Measurements from ENCODE around the gene ALG9.
A peak's percentile ranks its signal among the peaks of the same experiment; 100 is the strongest.
"Not testable (repeated sequence)": the region's sequence is repeated elsewhere in the genome, so short reads cannot be mapped to it uniquely, and the experiment has no call there.

ALG9 gene

GRCh38 chr11:111797145-111797581 lies 74.2 kb downstream of the ALG9 start:
- Mint-ChIP-seq H3K9me3 (no peaks in the 10 kb centered on the region), H3K27me3 (no peaks in the 10 kb centered on the region), H3K4me1 (no peaks in the 10 kb centered on the region), H3K36me3 (ENCODE audit: insufficient read depth) (peaks cover 5% of the 10 kb centered on the region), H3K27ac (ENCODE audit: low read depth) (no peak overlapping the region), H3K4me3 (no peak overlapping the region)
- ATAC-seq (replicated peaks; ENCODE audit: extremely low read depth, poor library complexity, severe bottlenecking) (no peak), DNase-seq (ENCODE audit: low spot score in 2 of 2) (no peak)

DNA sequence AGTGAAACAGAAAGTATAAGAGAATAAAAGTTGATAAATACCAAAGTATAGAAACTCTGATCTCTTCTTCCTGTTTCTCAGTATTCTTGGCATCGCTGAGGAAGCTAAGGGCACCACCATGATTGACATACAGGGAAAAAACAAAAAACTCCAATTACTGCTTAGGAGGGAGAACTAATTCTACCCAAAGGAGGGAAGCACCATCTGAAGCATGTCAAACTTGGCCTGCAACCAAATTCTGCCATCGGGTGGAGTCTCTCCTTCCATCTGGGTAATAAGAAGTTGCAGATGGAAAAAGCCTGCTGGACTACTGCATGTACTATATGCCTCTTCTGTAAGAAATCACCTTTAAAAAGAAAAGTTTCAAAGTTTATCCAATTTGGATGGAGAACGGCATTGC lies 74.7 kb downstream of the ALG9 start:
- Mint-ChIP-seq H3K27me3 (no peaks in the 10 kb centered on the region), H3K36me3 (ENCODE audit: insufficient read depth) (peaks cover 5% of the 10 kb centered on the region), H3K4me1 (no peaks in the 10 kb centered on the region), H3K9me3 (no peaks in the 10 kb centered on the region), H3K4me3 (no peak overlapping the region), H3K27ac (ENCODE audit: low read depth) (no peak overlapping the region)
- ATAC-seq (replicated peaks; ENCODE audit: extremely low read depth, poor library complexity, severe bottlenecking) (no peak), DNase-seq (ENCODE audit: low spot score in 2 of 2) (no peak)

GRCh38 chr11:111795334-111795985 lies 75.9 kb downstream of the ALG9 start:
- H3K4me1 Mint-ChIP-seq, result no peaks in the 10 kb centered on the region
- no peak for DNase-seq (ENCODE audit: low spot score in 2 of 2)
- H3K4me3 Mint-ChIP-seq, result no peak overlapping the region
- no peaks in the 10 kb centered on the region for H3K9me3 Mint-ChIP-seq
- no peak overlapping the region for H3K27ac Mint-ChIP-seq (ENCODE audit: low read depth)
- peaks cover 3% of the 10 kb centered on the region for H3K36me3 Mint-ChIP-seq (ENCODE audit: insufficient read depth)
- no peak for ATAC-seq (replicated peaks; ENCODE audit: extremely low read depth, poor library complexity, severe bottlenecking)
- H3K27me3 Mint-ChIP-seq, result no peaks in the 10 kb centered on the region

GRCh38 chr11:111793863-111794262 lies 77.5 kb downstream of the ALG9 start:
- ATAC-seq (replicated peaks; ENCODE audit: extremely low read depth, poor library complexity, severe bottlenecking) (no peak), DNase-seq (ENCODE audit: low spot score in 2 of 2) (no peak)
- no peaks in the 10 kb centered on the region for H3K9me3 Mint-ChIP-seq
- H3K27me3 Mint-ChIP-seq, result no peaks in the 10 kb centered on the region
- no peaks in the 10 kb centered on the region for H3K4me1 Mint-ChIP-seq
- H3K27ac Mint-ChIP-seq (ENCODE audit: low read depth), result no peak overlapping the region
- H3K4me3 Mint-ChIP-seq, result no peak overlapping the region
- peaks cover 4% of the 10 kb centered on the region for H3K36me3 Mint-ChIP-seq (ENCODE audit: insufficient read depth)

GRCh38 chr11:111792955-111793500 lies 78.4 kb downstream of the ALG9 start:
- Mint-ChIP-seq H3K36me3 (ENCODE audit: insufficient read depth) (peaks cover 4% of the 10 kb centered on the region), H3K27ac (ENCODE audit: low read depth) (no peak overlapping the region), H3K9me3 (no peaks in the 10 kb centered on the region), H3K4me3 (no peak overlapping the region), H3K27me3 (no peaks in the 10 kb centered on the region), H3K4me1 (no peaks in the 10 kb centered on the region)
- ATAC-seq (replicated peaks; ENCODE audit: extremely low read depth, poor library complexity, severe bottlenecking) (no peak), DNase-seq (ENCODE audit: low spot score in 2 of 2) (no peak)

DNA sequence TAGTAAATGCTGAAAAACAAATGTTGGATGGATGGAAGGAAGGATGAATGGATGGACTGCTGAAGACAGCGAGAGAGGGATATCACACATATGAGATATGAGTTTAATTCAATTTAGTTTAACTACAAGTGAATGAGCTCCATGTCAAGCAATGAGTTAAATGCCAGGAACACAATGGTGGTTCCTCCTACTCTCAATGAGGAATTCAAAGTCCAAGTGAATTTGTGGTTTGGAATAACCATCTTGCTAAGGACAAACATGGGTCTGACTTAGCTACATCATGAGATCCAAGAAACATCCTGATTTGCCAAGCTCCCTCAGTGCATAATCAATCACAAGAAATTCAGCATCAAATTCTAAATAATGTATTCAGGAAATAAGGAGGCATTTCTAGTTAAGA lies 79.1 kb downstream of the ALG9 start:
- Mint-ChIP-seq H3K36me3 (ENCODE audit: insufficient read depth) (peaks cover 7% of the 10 kb centered on the region), H3K27me3 (no peaks in the 10 kb centered on the region), H3K9me3 (no peaks in the 10 kb centered on the region), H3K4me1 (no peaks in the 10 kb centered on the region), H3K27ac (ENCODE audit: low read depth) (no peak overlapping the region), H3K4me3 (no peak overlapping the region)
- DNase-seq (ENCODE audit: low spot score in 2 of 2) (no peak), ATAC-seq (replicated peaks; ENCODE audit: extremely low read depth, poor library complexity, severe bottlenecking) (no peak)

- Mint-ChIP-seq H3K9me3 (no peaks in the 10 kb centered on the region), H3K4me3 (no peak overlapping the region), H3K36me3 (ENCODE audit: insufficient read depth) (peaks cover 7% of the 10 kb centered on the region)
Observed at GRCh38 chr11:111788464-111788863, 82.9 kb downstream of the ALG9 start.

DNA sequence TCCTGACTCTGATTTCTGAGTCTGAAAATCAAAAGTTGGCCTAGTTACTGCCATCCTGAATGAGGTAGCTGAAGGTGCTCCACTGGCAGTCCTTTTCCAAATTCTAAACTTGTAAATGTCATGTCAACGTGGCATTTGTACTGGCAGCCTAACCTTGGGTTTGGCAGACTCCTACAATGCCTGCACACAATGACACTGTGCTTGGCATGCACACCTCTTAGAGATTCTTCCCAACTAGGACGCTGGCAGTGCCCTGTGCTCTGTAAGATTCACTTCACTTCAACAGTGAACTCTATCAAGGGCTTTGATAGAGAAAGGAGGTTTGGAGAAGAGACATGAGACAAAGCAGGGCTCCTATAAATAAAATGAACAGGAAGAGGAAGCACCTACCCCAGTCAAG lies 83.3 kb downstream of the ALG9 start:
- Mint-ChIP-seq H3K4me3 (no peak overlapping the region), H3K36me3 (ENCODE audit: insufficient read depth) (peaks cover 7% of the 10 kb centered on the region), H3K27me3 (no peaks in the 10 kb centered on the region), H3K27ac (ENCODE audit: low read depth) (no peak overlapping the region), H3K4me1 (no peaks in the 10 kb centered on the region), H3K9me3 (no peaks in the 10 kb centered on the region)
- DNase-seq (ENCODE audit: low spot score in 2 of 2), result no peak
- no peak for ATAC-seq (replicated peaks; ENCODE audit: extremely low read depth, poor library complexity, severe bottlenecking)

More at GRCh38 chr11:111788464-111788863, 82.9 kb downstream of the ALG9 start:
- H3K27ac Mint-ChIP-seq (ENCODE audit: low read depth), result no peak overlapping the region
- ATAC-seq (replicated peaks; ENCODE audit: extremely low read depth, poor library complexity, severe bottlenecking) (no peak), DNase-seq (ENCODE audit: low spot score in 2 of 2) (no peak)
- H3K27me3 Mint-ChIP-seq, result no peaks in the 10 kb centered on the region
- H3K4me1 Mint-ChIP-seq, result no peaks in the 10 kb centered on the region

- DNase-seq (ENCODE audit: low spot score in 2 of 2), result no peak
- Mint-ChIP-seq H3K27me3 (no peaks in the 10 kb centered on the region), H3K9me3 (no peaks in the 10 kb centered on the region), H3K4me1 (no peaks in the 10 kb centered on the region), H3K4me3 (no peak overlapping the region), H3K36me3 (ENCODE audit: insufficient read depth) (peaks cover 7% of the 10 kb centered on the region), H3K27ac (ENCODE audit: low read depth) (peak overlapping the region; percentile 44)
- no peak for ATAC-seq (replicated peaks; ENCODE audit: extremely low read depth, poor library complexity, severe bottlenecking)
Observed at GRCh38 chr11:111785886-111786412, 85.4 kb downstream of the ALG9 start.

- Mint-ChIP-seq H3K27me3 (no peaks in the 10 kb centered on the region), H3K9me3 (no peaks in the 10 kb centered on the region), H3K4me1 (no peaks in the 10 kb centered on the region), H3K4me3 (no peak overlapping the region), H3K36me3 (ENCODE audit: insufficient read depth) (peaks cover 9% of the 10 kb centered on the region), H3K27ac (ENCODE audit: low read depth) (no peak overlapping the region)
- no peak for DNase-seq (ENCODE audit: low spot score in 2 of 2)
- ATAC-seq (replicated peaks; ENCODE audit: extremely low read depth, poor library complexity, severe bottlenecking), result no peak
Observed at GRCh38 chr11:111785076-111785475, 86.3 kb downstream of the ALG9 start.

- H3K27me3 Mint-ChIP-seq; DNase-seq (ENCODE audit: low spot score in 2 of 2); H3K4me3 Mint-ChIP-seq; ATAC-seq (replicated peaks; ENCODE audit: extremely low read depth, poor library complexity, severe bottlenecking); H3K27ac Mint-ChIP-seq (ENCODE audit: low read depth); H3K36me3 Mint-ChIP-seq (ENCODE audit: insufficient read depth); H3K9me3 Mint-ChIP-seq; H3K4me1 Mint-ChIP-seq: not testable (repeated sequence)
Observed at GRCh38 chr11:111784311-111784710, 87.1 kb downstream of the ALG9 start.

DNA sequence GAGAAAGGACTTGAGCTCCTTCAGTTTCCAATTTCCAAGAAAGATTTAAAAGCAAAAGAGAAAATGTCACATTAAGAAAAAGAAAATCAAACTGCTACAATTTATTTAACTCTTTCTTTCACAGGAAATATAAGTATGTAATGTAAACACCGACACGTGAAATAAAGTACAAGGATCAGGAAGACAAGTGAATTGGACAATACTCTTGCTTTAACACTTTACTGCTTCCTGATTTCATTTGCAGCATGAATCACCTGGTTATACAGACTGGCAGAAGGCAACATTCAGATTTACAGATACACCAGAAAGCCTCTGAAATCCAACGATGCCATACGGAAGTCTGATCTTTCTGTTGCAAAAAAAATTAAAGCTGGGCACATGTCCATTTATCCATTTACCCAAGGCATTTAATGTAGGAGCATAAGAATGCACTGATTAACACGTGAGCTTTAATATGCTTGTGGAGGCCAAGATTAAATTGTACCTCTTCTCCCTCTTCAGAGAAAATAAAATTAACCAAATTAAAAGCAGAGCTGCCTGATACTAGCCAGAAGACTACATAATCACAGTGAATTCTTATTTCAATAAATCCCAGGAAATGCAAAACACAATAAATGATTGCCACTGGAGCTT lies 89.2 kb downstream of the ALG9 start:
- Mint-ChIP-seq H3K4me1 (no peaks in the 10 kb centered on the region), H3K36me3 (ENCODE audit: insufficient read depth) (peaks cover 5% of the 10 kb centered on the region), H3K9me3 (no peaks in the 10 kb centered on the region), H3K4me3 (no peak overlapping the region), H3K27me3 (no peaks in the 10 kb centered on the region), H3K27ac (ENCODE audit: low read depth) (no peak overlapping the region)
- DNase-seq (ENCODE audit: low spot score in 2 of 2), result no peak
- no peak for ATAC-seq (replicated peaks; ENCODE audit: extremely low read depth, poor library complexity, severe bottlenecking)

- Mint-ChIP-seq H3K9me3 (no peaks in the 10 kb centered on the region), H3K27me3 (no peaks in the 10 kb centered on the region), H3K36me3 (ENCODE audit: insufficient read depth) (peaks cover 4% of the 10 kb centered on the region), H3K4me3 (no peak overlapping the region), H3K27ac (ENCODE audit: low read depth) (no peak overlapping the region), H3K4me1 (no peaks in the 10 kb centered on the region)
- no peak for DNase-seq (ENCODE audit: low spot score in 2 of 2)
- no peak for ATAC-seq (replicated peaks; ENCODE audit: extremely low read depth, poor library complexity, severe bottlenecking)
Observed at GRCh38 chr11:111779118-111779517, 92.3 kb downstream of the ALG9 start.

Measured in central memory CD8-positive, alpha-beta T cell (primary cell).